Upper lobe of left lung (tissue), 4 donors: ENCODE results near the gene MCF2L.

Experiments used
- POLR2A ChIP-seq, 4 donors: fragments of 450-650 bp; IDR thresholded peaks; one replicate each; pipeline ENCODE4 v1.5.1; 2016 to 2017; ENCODE audit warnings: antibody characterized with exemption in 4 of 4, mild to moderate bottlenecking in 2 of 4
- TF ChIP-seq, protein P1 (sequence below), 6 experiments: fragments of 450-650 bp in 4 of 6; fragments of 200-600 bp in 2 of 6; sonication (generic) in 2 of 6; IDR thresholded peaks; one replicate each; pipeline ENCODE4 v1.5.1; 2016 to 2019; ENCODE audit warnings: antibody characterized with exemption in 6 of 6

DNA sequence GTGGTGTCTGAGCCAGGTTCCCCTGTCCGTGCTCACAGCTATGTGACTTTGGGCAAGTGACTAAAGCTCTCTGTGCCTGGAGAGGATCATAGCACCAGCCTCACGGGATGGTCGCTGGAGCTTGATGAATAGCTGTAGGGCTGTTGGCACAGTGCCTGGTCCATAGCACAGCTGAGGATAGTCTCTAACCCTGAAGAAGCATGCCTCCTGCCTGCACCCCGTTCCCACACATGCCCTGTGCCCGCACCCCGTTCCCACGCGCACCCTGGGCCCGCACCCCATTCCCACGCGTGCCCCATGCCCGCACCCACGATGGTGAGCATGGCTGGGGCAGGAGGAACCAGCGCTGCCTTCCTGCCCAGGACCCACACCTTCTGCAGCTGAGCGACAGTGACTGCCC is 72.9 kb downstream of the MCF2L start:
- TF ChIP-seq, protein P1, sequence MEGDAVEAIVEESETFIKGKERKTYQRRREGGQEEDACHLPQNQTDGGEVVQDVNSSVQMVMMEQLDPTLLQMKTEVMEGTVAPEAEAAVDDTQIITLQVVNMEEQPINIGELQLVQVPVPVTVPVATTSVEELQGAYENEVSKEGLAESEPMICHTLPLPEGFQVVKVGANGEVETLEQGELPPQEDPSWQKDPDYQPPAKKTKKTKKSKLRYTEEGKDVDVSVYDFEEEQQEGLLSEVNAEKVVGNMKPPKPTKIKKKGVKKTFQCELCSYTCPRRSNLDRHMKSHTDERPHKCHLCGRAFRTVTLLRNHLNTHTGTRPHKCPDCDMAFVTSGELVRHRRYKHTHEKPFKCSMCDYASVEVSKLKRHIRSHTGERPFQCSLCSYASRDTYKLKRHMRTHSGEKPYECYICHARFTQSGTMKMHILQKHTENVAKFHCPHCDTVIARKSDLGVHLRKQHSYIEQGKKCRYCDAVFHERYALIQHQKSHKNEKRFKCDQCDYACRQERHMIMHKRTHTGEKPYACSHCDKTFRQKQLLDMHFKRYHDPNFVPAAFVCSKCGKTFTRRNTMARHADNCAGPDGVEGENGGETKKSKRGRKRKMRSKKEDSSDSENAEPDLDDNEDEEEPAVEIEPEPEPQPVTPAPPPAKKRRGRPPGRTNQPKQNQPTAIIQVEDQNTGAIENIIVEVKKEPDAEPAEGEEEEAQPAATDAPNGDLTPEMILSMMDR (IDR thresholded peaks at IDR 0.05): no peak
- no peak for TF ChIP-seq POLR2A (IDR thresholded peaks at IDR 0.05)
